Right kidney (tissue), 1 donor: ENCODE results near the gene HMX1.

ENCODE experiments used
- DNase-seq: peaks from one replicate; pipeline ENCODE4 v3.0.0-alpha.2; 2016

Gene HMX1

GRCh38 chr4:8868321-8869001, 3.2 kb downstream of the HMX1 start:
- no peak for DNase-seq

- no peak for DNase-seq
Observed at GRCh38 chr4:8867624-8868320, 3.9 kb downstream of the HMX1 start.

GRCh38 chr4:8866828-8867623, 4.6 kb downstream of the HMX1 start:
- DNase-seq: peak; percentile 47

- DNase-seq: no peak
Observed at GRCh38 chr4:8866421-8866820, 5.2 kb downstream of the HMX1 start.

GRCh38 chr4:8865681-8866310, 5.8 kb downstream of the HMX1 start:
- no peak for DNase-seq

GRCh38 chr4:8864912-8865680, 6.5 kb downstream of the HMX1 start:
- no peak for DNase-seq

GRCh38 chr4:8863686-8864682, 7.7 kb downstream of the HMX1 start:
- no peak for DNase-seq

GRCh38 chr4:8862800-8863685, 8.6 kb downstream of the HMX1 start:
- DNase-seq: no peak

GRCh38 chr4:8862334-8862733, 9.3 kb downstream of the HMX1 start:
- no peak for DNase-seq

GRCh38 chr4:8861576-8862295, 9.9 kb downstream of the HMX1 start:
- no peak for DNase-seq

GRCh38 chr4:8860892-8861575, 10.6 kb downstream of the HMX1 start:
- DNase-seq: peak; percentile 65

- DNase-seq: peak; percentile 59
Observed at GRCh38 chr4:8860096-8860891, 11.3 kb downstream of the HMX1 start.

GRCh38 chr4:8859550-8860095, 12.0 kb downstream of the HMX1 start:
- DNase-seq: peak; percentile 44

GRCh38 chr4:8858701-8859210, 12.9 kb downstream of the HMX1 start:
- no peak for DNase-seq

GRCh38 chr4:8857766-8858700, 13.6 kb downstream of the HMX1 start:
- DNase-seq: peak; percentile 60
